Renal cortical epithelial cell (primary cell): ENCODE results near the gene AQP3. TPM values are rescaled to one million over a fixed set of nuclear protein-coding genes. Genes with fewer than 3 reads are reported as not detected.
"Not testable (repeated sequence)": the region's sequence is repeated elsewhere in the genome, so short reads cannot be mapped to it uniquely, and the experiment has no call there.

Source experiments
- DNase-seq: peaks from one replicate; pipeline ENCODE4 v3.0.0-alpha.2; 2011; ENCODE audit warnings: low read depth
- total RNA-seq: library from RNA; depleted of rRNA; stranded (reverse); fragments of >200 nt; gene quantifications from 2 replicates; pipeline ENCODE4 v1.2.3, GENCODE V29; 2014

The AQP3 gene
- total RNA-seq, 1 donor from 2014 or later, result 4.4 TPM

- no peak for DNase-seq
Measured at GRCh38 chr9:33465096-33465495, 17.7 kb upstream of the AQP3 start.

GRCh38 chr9:33464045-33464636 lies 16.7 kb upstream of the AQP3 start:
- DNase-seq, result no peak

GRCh38 chr9:33463151-33463550 lies 15.8 kb upstream of the AQP3 start:
- no peak for DNase-seq

- DNase-seq, result no peak
Measured at GRCh38 chr9:33461492-33461891, 14.1 kb upstream of the AQP3 start.

- DNase-seq, result no peak
Measured at GRCh38 chr9:33460854-33461253, 13.5 kb upstream of the AQP3 start.

GRCh38 chr9:33459115-33459514 lies 11.7 kb upstream of the AQP3 start:
- no peak for DNase-seq

GRCh38 chr9:33458444-33458843 lies 11.1 kb upstream of the AQP3 start:
- peak; percentile 63 for DNase-seq

GRCh38 chr9:33455945-33456344 lies 8.6 kb upstream of the AQP3 start:
- no peak for DNase-seq

GRCh38 chr9:33455456-33455855 lies 8.1 kb upstream of the AQP3 start:
- not testable (repeated sequence) for DNase-seq

GRCh38 chr9:33454661-33455026 lies 7.3 kb upstream of the AQP3 start:
- DNase-seq, result not testable (repeated sequence)

- no peak for DNase-seq
Measured at GRCh38 chr9:33453999-33454660, 6.7 kb upstream of the AQP3 start.

GRCh38 chr9:33453286-33453860 lies 6.0 kb upstream of the AQP3 start:
- DNase-seq, result no peak

- DNase-seq, result peak; percentile 80
Measured at GRCh38 chr9:33452828-33453271, 5.5 kb upstream of the AQP3 start.

- no peak for DNase-seq
Measured at GRCh38 chr9:33450621-33451146, 3.3 kb upstream of the AQP3 start.

GRCh38 chr9:33449715-33450114 lies 2.3 kb upstream of the AQP3 start:
- DNase-seq, result no peak

- no peak for DNase-seq
Measured at GRCh38 chr9:33447799-33448553, 583 bp upstream of the AQP3 start.

GRCh38 chr9:33446240-33446945 lies 1.0 kb downstream of the AQP3 start:
- peak; percentile 62 for DNase-seq

GRCh38 chr9:33445389-33446239 lies 1.8 kb downstream of the AQP3 start:
- DNase-seq, result no peak

GRCh38 chr9:33443464-33444154 lies 3.8 kb downstream of the AQP3 start:
- DNase-seq, result no peak

GRCh38 chr9:33443047-33443446 lies 4.3 kb downstream of the AQP3 start:
- DNase-seq, result peak; percentile 78
